ENCODE measurements around the gene SEC22A. TPM values are rescaled to one million over a fixed set of nuclear protein-coding genes. Genes with fewer than 3 reads are reported as not detected.

Gene SEC22A
- total RNA-seq, 4 donors from 2014 or later: 20.6 to 36.4 (median 28.0) TPM

DNA sequence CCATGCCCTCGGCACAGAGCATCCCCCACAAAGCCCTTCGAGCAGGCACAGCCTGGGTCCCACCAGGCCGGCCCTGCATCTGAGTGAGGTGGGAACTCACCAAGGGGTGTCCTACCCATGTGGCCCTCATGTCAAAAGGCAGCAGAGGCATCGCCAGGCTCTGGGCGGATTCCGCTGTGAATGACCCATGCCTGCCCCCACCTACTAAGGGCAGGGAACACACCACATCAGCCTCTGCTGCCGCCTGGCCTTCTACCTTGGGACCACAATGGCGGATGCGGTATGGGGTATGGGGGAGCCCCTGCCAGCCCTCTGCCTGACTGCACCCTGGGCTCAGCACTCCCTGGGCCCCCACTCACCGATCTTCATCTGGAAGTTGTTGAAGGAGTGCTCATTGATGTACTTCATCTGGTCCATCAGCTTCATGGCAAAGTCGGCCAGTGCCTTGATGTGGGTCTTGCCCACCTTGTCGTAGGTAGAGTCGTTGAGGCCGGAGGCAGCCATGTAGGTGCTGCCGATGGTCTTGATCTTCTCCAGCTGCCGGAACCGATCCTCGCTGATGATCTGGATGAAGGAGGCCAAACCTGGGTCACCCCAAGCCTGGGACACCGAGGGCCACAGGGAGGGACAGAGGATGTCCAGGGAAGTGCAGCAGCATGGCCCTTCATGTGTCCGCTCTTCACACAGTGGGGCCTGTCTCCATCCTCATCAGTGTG lies 87.8 kb downstream of the SEC22A start:
- peaks cover 0 to 17% (median 0%) of the 10 kb centered on the region in 3 donors for H3K36me3 ChIP-seq
- no peak overlapping the region for H3K4me3 ChIP-seq
- no peaks in the 10 kb centered on the region for H3K27me3 ChIP-seq
- DNase-seq: no peak
- H3K9me3 ChIP-seq: no peaks in the 10 kb centered on the region
- intact Hi-C loops (cut with DNase I): no loop called here
- no peak for TF ChIP-seq POLR2A (IDR thresholded peaks at IDR 0.05)
- TF ChIP-seq, protein P1, sequence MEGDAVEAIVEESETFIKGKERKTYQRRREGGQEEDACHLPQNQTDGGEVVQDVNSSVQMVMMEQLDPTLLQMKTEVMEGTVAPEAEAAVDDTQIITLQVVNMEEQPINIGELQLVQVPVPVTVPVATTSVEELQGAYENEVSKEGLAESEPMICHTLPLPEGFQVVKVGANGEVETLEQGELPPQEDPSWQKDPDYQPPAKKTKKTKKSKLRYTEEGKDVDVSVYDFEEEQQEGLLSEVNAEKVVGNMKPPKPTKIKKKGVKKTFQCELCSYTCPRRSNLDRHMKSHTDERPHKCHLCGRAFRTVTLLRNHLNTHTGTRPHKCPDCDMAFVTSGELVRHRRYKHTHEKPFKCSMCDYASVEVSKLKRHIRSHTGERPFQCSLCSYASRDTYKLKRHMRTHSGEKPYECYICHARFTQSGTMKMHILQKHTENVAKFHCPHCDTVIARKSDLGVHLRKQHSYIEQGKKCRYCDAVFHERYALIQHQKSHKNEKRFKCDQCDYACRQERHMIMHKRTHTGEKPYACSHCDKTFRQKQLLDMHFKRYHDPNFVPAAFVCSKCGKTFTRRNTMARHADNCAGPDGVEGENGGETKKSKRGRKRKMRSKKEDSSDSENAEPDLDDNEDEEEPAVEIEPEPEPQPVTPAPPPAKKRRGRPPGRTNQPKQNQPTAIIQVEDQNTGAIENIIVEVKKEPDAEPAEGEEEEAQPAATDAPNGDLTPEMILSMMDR (IDR thresholded peaks at IDR 0.05): no peak
- H3K4me1 ChIP-seq: no peaks in the 10 kb centered on the region
- H3K27ac ChIP-seq: no peak overlapping the region
- 94 to 100% methylated on average over 1 to 11 of the region's 20 CpGs for WGBS, 2 donors

DNA sequence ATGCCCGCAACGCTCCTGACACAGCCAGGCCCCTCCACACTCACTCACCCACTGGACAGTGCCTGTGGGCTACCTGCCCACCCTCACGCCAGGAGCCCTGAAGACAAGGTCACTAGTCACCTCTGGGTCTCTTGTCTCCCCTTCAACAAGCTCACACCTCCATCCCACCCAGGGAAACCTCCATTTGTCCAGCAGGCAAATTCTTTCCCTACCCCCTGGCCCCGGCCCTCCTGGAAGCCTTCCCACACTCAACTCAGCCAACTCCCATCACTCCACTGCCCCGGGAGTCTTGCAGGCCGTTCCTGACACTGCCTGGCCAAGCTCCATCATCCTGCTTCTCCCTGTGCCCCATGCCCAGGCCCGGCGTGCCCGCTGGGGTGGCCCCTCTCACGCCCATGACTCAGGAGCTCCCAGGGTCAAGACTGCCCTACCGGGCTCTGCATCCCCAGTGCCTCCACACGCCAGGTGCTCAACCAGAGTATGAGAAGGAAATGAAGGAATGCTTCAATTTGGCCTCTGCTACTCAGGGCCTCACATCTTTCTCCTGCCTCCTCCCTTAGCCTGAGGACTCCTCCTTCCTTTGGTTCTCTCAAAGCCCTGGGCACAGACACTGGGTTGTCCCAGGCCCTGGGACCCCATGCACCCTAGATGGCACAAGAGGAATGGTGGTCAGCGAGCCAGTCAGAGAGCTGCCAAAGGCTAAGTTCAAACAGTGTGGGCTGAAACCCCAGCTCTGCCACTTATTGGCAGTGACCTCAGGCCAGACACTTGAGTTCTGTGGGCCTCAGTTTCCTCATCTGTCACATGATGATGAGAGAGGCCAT lies 88.6 kb downstream of the SEC22A start:
- Histone ChIP-seq H3K27ac (no peak overlapping the region), H3K4me1 (no peaks in the 10 kb centered on the region), H3K9me3 (no peaks in the 10 kb centered on the region), H3K27me3 (no peaks in the 10 kb centered on the region), H3K36me3 (peaks cover 0 to 16% (median 0%) of the 10 kb centered on the region in 3 donors), H3K4me3 (no peak overlapping the region)
- WGBS, 2 donors: 72 to 75% methylated on average over 4 to 6 of the region's 13 CpGs
- intact Hi-C loops (cut with DNase I): no loop called here
- no peak for DNase-seq
- TF ChIP-seq POLR2A (IDR thresholded peaks at IDR 0.05): no peak
- TF ChIP-seq, protein P1 (IDR thresholded peaks at IDR 0.05): no peak

DNA sequence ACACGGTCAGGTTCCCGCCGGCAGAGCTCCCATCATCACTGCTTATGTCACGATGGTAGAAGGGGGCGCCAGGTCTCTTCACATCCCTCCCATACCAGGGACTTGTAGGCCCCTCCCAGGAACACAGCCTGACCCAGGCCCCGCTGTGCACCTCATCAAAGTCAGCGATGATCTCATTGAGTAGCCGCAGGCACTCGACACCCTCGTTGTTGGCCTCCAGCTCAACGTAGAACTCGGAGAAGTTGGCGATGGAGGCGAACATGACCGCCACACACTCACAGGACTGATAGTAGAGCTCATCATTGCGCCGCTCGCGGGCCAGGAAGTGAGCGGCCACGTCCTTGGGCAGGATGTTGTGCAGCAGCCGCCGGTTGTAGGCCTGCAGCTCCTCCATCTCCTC lies 89.2 kb downstream of the SEC22A start:
- intact Hi-C loops (cut with DNase I): no loop called here
- H3K4me1 ChIP-seq: no peaks in the 10 kb centered on the region
- H3K36me3 ChIP-seq: peaks cover 0 to 12% (median 0%) of the 10 kb centered on the region in 3 donors
- no peak overlapping the region for H3K27ac ChIP-seq
- H3K9me3 ChIP-seq: no peaks in the 10 kb centered on the region
- no peak for TF ChIP-seq POLR2A (IDR thresholded peaks at IDR 0.05)
- TF ChIP-seq, protein P1 (IDR thresholded peaks at IDR 0.05): no peak
- WGBS, 2 donors: 86% methylated on average over 4 to 22 of the region's 23 CpGs
- H3K27me3 ChIP-seq: no peaks in the 10 kb centered on the region
- no peak for DNase-seq
- H3K4me3 ChIP-seq: no peak overlapping the region

DNA sequence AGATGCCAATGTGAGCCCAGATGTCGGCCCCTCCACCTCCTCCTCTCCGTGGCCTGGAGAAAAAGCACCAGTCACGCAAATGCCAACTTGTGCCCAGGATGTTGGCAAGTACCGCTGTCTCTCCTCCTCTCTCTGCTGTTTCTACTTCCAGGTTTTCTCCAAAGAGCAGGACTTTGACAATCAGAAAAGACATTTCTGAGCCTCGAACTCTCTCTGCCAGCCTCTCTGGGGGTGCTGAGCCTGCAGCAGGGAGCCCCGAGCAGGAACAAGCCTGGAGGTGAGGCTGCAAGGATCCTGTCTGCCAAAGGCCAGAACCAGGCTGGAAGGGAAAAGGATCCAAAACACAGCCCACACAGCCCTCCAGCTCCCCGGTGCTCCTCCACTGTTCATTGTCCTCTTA lies 89.7 kb downstream of the SEC22A start:
- 60 to 73% methylated on average over 1 to 6 of the region's 7 CpGs for WGBS, 2 donors
- intact Hi-C loops (cut with DNase I): no loop called here
- no peak overlapping the region for H3K4me3 ChIP-seq
- no peaks in the 10 kb centered on the region for H3K27me3 ChIP-seq
- no peak for TF ChIP-seq POLR2A (IDR thresholded peaks at IDR 0.05)
- TF ChIP-seq, protein P1 (IDR thresholded peaks at IDR 0.05): no peak
- H3K27ac ChIP-seq: no peak overlapping the region
- H3K36me3 ChIP-seq: peaks cover 0 to 12% (median 0%) of the 10 kb centered on the region in 3 donors
- H3K9me3 ChIP-seq: no peaks in the 10 kb centered on the region
- DNase-seq: no peak
- no peaks in the 10 kb centered on the region for H3K4me1 ChIP-seq
